SK-N-SH (cell line): ENCODE data around the gene ST3GAL6. TPM values are rescaled to one million over a fixed set of nuclear protein-coding genes. Genes with fewer than 3 reads are reported as not detected.

Source experiments
- CTCF ChIA-PET: fragments of 300-600, 350-600 bp; formaldehyde crosslinking; extraction: SDS; loops from one replicate; lab custom pipeline; 2021; lab: Yijun Ruan, JAX
- POLR2A ChIA-PET: fragments of 350-600 bp; sonication (Branson Sonifier 250); formaldehyde crosslinking; extraction: SDS; loops from one replicate; lab custom pipeline; 2020; ENCODE audit warnings: antibody characterized with exemption, inconsistent platforms; lab: Yijun Ruan, JAX
- DNase-seq: peaks from one replicate; pipeline ENCODE4 v3.0.0; 2012
- H2AFZ ChIP-seq: fragments of 200-600 bp; sonication (generic); 2 replicates; pipeline ENCODE4 v1.8.1; 2016; ENCODE audit warnings: antibody characterized with exemption, mild to moderate bottlenecking, low read depth
- H3F3A ChIP-seq: fragments of 200-600 bp; sonication (generic); replicated peaks from 2 replicates; pipeline ENCODE3; 2016; ENCODE audit warnings: antibody characterized with exemption, mild to moderate bottlenecking; ENCODE audit not compliant: insufficient read depth
- H3K27ac ChIP-seq, 2 experiments: fragments of 200-500 bp in 1 of 2; fragments of 200-600 bp in 1 of 2; sonication (Bioruptor generic) in 1 of 2; sonication (generic), shearing (Covaris generic) in 1 of 2; 2 replicates each; pipeline versions ENCODE4 v1.5.1 to v1.6.1; 2014 to 2016; ENCODE audit warnings: low read depth in 2 of 2, inconsistent platforms in 1 of 2, low read length in 1 of 2, mild to moderate bottlenecking in 1 of 2, mixed read lengths in 1 of 2
- H3K27me3 ChIP-seq: fragments of 200-600 bp; sonication (generic), shearing (Covaris generic); 2 replicates; pipeline ENCODE4 v1.6.1; 2016; ENCODE audit warnings: mixed run types; ENCODE audit not compliant: insufficient read depth
- H3K36me3 ChIP-seq, 2 experiments: fragments of 200-500 bp in 1 of 2; fragments of 200-600 bp in 1 of 2; sonication (Bioruptor generic) in 1 of 2; sonication (generic) in 1 of 2; replicated peaks in 1 of 2; 2 replicates each; pipeline versions ENCODE3 to v1.5.1; 2014 to 2016; ENCODE audit warnings: low read length in 1 of 2, mild to moderate bottlenecking in 1 of 2; ENCODE audit not compliant: insufficient read depth in 2 of 2, control insufficient read depth in 1 of 2
- H3K4me1 ChIP-seq, 2 experiments: fragments of 200-500 bp in 1 of 2; fragments of 200-600 bp in 1 of 2; sonication (Bioruptor generic) in 1 of 2; sonication (generic), shearing (Covaris generic) in 1 of 2; 2 replicates each; pipeline versions ENCODE4 v1.5.1 to v1.6.1; 2014 to 2016; ENCODE audit warnings: low read depth in 1 of 2, low read length in 1 of 2, mixed run types in 1 of 2; ENCODE audit not compliant: insufficient read depth in 2 of 2, control insufficient read depth in 1 of 2
- H3K4me2 ChIP-seq: fragments of 200-600 bp; sonication (generic), shearing (Covaris generic); 2 replicates; pipeline ENCODE4 v1.6.1; 2017; ENCODE audit warnings: mixed run types
- H3K4me3 ChIP-seq, 2 experiments: fragments of 200-500 bp in 1 of 2; fragments of 200-600 bp in 1 of 2; sonication (Bioruptor generic) in 1 of 2; sonication (generic), shearing (Covaris generic) in 1 of 2; 2 replicates each; pipeline versions ENCODE4 v1.5.1 to v1.8.1; 2014 to 2016; ENCODE audit warnings: low read depth in 2 of 2, inconsistent platforms in 1 of 2, low read length in 1 of 2, mild to moderate bottlenecking in 1 of 2, mixed read lengths in 1 of 2, moderate library complexity in 1 of 2
- H3K79me2 ChIP-seq: fragments of 200-600 bp; sonication (generic); 2 replicates; pipeline ENCODE4 v1.8.1; 2017; ENCODE audit warnings: mild to moderate bottlenecking; ENCODE audit not compliant: insufficient read depth
- H3K9ac ChIP-seq: fragments of 200-600 bp; sonication (generic); 2 replicates; pipeline ENCODE4 v1.6.1; 2017; ENCODE audit warnings: mixed run types
- H3K9me2 ChIP-seq: fragments of 200-600 bp; sonication (generic); 2 replicates; pipeline ENCODE4 v1.6.1; 2017; ENCODE audit warnings: mixed run types
- H3K9me3 ChIP-seq: fragments of 200-600 bp; sonication (generic); 2 replicates; pipeline ENCODE4 v1.6.1; 2017; ENCODE audit warnings: mixed run types, mild to moderate bottlenecking, moderate library complexity
- H4K20me1 ChIP-seq: fragments of 200-600 bp; sonication (generic); 2 replicates; pipeline ENCODE4 v1.6.1; 2017; ENCODE audit warnings: mild to moderate bottlenecking, mixed run types; ENCODE audit not compliant: insufficient read depth
- ELF1 ChIP-seq: IDR thresholded peaks from 2 replicates; pipeline ENCODE4 v1.4.0; 2012
- NRF1 ChIP-seq: IDR thresholded peaks from 2 replicates; pipeline ENCODE4 v1.6.1; 2012; ENCODE audit warnings: low read depth, mild to moderate bottlenecking, low read length
- RAD21 ChIP-seq: IDR thresholded peaks from 2 replicates; pipeline ENCODE4 v1.6.1; 2012; ENCODE audit warnings: mild to moderate bottlenecking, low read length
- RFX5 ChIP-seq: IDR thresholded peaks from 2 replicates; pipeline ENCODE4 v1.6.1; 2012; ENCODE audit warnings: mild to moderate bottlenecking, improper control_type of control experiment, low read length
- SIN3A ChIP-seq: IDR thresholded peaks from 2 replicates; pipeline ENCODE4 v1.6.1; 2012; ENCODE audit warnings: low read depth, mild to moderate bottlenecking, low read length, moderate library complexity, borderline replicate concordance
- WGBS: methylation state at CpG from one replicate; pipeline ENCODE4 v1.1.6; 2017; ENCODE audit warnings: low lambda C conversion rate; 5-methylcytosine and 5-hydroxymethylcytosine counted together
- polyA plus RNA-seq, 3 experiments: library from polyadenylated mRNA; depleted of rRNA; stranded (reverse); fragments of >200 nt; gene quantifications; 2 replicates each; pipeline ENCODE4 v1.2.3, GENCODE V29; 2012
- TF ChIP-seq, protein P1 (sequence below): IDR thresholded peaks from 2 replicates; pipeline ENCODE4 v1.6.1; 2012; ENCODE audit warnings: mild to moderate bottlenecking, low read depth, low read length, moderate library complexity

ST3GAL6 gene
- polyA plus RNA-seq, 1 of the 3 experiments (the other 2 are of a cell fraction): 16.3 TPM

DNA sequence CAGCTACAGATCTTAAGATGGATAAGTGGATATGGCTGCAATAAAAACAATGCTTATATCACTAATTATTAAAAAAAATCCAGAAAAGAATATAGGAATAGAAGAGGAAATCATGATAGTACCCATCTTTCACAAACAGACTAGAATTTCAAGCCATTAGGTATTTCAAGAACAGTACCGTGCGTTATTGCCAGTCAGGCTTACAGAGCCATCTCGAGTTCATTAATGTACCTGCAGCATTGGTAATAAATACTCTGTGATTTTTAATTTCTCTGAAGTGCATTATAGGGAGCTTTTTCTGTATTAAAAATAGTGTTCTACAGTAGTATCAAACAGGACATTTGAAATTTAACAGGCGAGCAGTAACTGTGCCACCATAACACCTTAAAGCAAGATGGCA is 35.7 kb downstream of the ST3GAL6 start:
- CTCF ChIA-PET: interaction anchor here (1.2 to 2.3 kb wide), 7 partner anchors 19 to 198 kb away, joined by 3 to 27 read pairs (median 6); no protein-coding TSS in a partner anchor
- Histone ChIP-seq H3K27ac (peak overlapping the region; percentile 40 to 50; a peak in 3 of 4 replicates), H3K9ac (no peak overlapping the region), H3K27me3 (no peaks in the 10 kb centered on the region), H3K4me2 (no peak overlapping the region), H3K79me2 (no peaks in the 10 kb centered on the region; the same call in 1 of the 2 replicates), H3K9me3 (no peaks in the 10 kb centered on the region), H3K4me1 (peaks cover 0 to 9% of the 10 kb centered on the region in 2 experiments; a peak in 2 of 4 replicates), H3K9me2 (no peaks in the 10 kb centered on the region), H3K36me3 (peaks cover 71 to 77% of the 10 kb centered on the region in 2 experiments), H3F3A (peaks cover 77% of the 10 kb centered on the region), H2AFZ (no peak overlapping the region), H4K20me1 (peaks cover 51% of the 10 kb centered on the region), H3K4me3 (no peak overlapping the region)
- no peak for DNase-seq
- POLR2A ChIA-PET: interaction anchor here (1.3 kb wide), 1 partner anchor 67 kb away, joined by 5 read pairs; no protein-coding TSS in a partner anchor
- TF ChIP-seq RAD21 (peak; percentile 42), NRF1 (no peak)
- 93% methylated on average over 4 of the region's 4 CpGs for WGBS

GRCh38 chr3:98799479-98799878 is 36.3 kb downstream of the ST3GAL6 start:
- DNase-seq: no peak
- peaks cover 64 to 77% of the 10 kb centered on the region in 2 experiments for H3K36me3 ChIP-seq
- WGBS: 84% methylated on average over 3 of the region's 3 CpGs

GRCh38 chr3:98800401-98800800 is 37.3 kb downstream of the ST3GAL6 start:
- WGBS: 95% methylated on average over 3 of the region's 3 CpGs
- H3K9me3 ChIP-seq: no peaks in the 10 kb centered on the region
- H2AFZ ChIP-seq: no peak overlapping the region
- H3K27ac ChIP-seq: peak overlapping the region in 1 of 2 experiments; percentile 40; a peak in 1 of 4 replicates
- H3K4me1 ChIP-seq: peaks cover 0 to 9% of the 10 kb centered on the region in 2 experiments; a peak in 2 of 4 replicates
- H3K79me2 ChIP-seq: peaks cover 6% of the 10 kb centered on the region; the same call in 1 of the 2 replicates
- H3K36me3 ChIP-seq: peaks cover 65 to 77% of the 10 kb centered on the region in 2 experiments
- no peak overlapping the region for H3K4me2 ChIP-seq
- DNase-seq: no peak
- peaks cover 68% of the 10 kb centered on the region for H3F3A ChIP-seq
- H4K20me1 ChIP-seq: peaks cover 51% of the 10 kb centered on the region
- H3K9ac ChIP-seq: no peak overlapping the region
- POLR2A ChIA-PET: no interaction called here
- no peaks in the 10 kb centered on the region for H3K27me3 ChIP-seq
- TF ChIP-seq, protein P1, sequence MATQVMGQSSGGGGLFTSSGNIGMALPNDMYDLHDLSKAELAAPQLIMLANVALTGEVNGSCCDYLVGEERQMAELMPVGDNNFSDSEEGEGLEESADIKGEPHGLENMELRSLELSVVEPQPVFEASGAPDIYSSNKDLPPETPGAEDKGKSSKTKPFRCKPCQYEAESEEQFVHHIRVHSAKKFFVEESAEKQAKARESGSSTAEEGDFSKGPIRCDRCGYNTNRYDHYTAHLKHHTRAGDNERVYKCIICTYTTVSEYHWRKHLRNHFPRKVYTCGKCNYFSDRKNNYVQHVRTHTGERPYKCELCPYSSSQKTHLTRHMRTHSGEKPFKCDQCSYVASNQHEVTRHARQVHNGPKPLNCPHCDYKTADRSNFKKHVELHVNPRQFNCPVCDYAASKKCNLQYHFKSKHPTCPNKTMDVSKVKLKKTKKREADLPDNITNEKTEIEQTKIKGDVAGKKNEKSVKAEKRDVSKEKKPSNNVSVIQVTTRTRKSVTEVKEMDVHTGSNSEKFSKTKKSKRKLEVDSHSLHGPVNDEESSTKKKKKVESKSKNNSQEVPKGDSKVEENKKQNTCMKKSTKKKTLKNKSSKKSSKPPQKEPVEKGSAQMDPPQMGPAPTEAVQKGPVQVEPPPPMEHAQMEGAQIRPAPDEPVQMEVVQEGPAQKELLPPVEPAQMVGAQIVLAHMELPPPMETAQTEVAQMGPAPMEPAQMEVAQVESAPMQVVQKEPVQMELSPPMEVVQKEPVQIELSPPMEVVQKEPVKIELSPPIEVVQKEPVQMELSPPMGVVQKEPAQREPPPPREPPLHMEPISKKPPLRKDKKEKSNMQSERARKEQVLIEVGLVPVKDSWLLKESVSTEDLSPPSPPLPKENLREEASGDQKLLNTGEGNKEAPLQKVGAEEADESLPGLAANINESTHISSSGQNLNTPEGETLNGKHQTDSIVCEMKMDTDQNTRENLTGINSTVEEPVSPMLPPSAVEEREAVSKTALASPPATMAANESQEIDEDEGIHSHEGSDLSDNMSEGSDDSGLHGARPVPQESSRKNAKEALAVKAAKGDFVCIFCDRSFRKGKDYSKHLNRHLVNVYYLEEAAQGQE: no peak
- H3K4me3 ChIP-seq: no peak overlapping the region
- CTCF ChIA-PET: interaction anchor here (0.9 kb wide), 1 partner anchor 200 kb away, joined by 3 read pairs; no protein-coding TSS in a partner anchor
- H3K9me2 ChIP-seq: no peaks in the 10 kb centered on the region

More at GRCh38 chr3:98799479-98799878, 36.3 kb downstream of the ST3GAL6 start:
- no peaks in the 10 kb centered on the region for H3K9me3 ChIP-seq
- peaks cover 71% of the 10 kb centered on the region for H3F3A ChIP-seq
- H3K27me3 ChIP-seq: no peaks in the 10 kb centered on the region
- CTCF ChIA-PET: interaction anchor here (1.2 to 2.3 kb wide), 6 partner anchors 18 to 198 kb away, joined by 3 to 27 read pairs (median 6); no protein-coding TSS in a partner anchor
- H3K79me2 ChIP-seq: no peaks in the 10 kb centered on the region; the same call in 1 of the 2 replicates
- peak overlapping the region; percentile 40 to 50; a peak in 2 of 4 replicates for H3K27ac ChIP-seq
- H3K9me2 ChIP-seq: no peaks in the 10 kb centered on the region
- no peak overlapping the region for H3K4me2 ChIP-seq
- no peak overlapping the region for H3K4me3 ChIP-seq
- H2AFZ ChIP-seq: no peak overlapping the region
- H3K4me1 ChIP-seq: peaks cover 0 to 9% of the 10 kb centered on the region in 2 experiments; a peak in 2 of 4 replicates
- peaks cover 51% of the 10 kb centered on the region for H4K20me1 ChIP-seq
- POLR2A ChIA-PET: no interaction called here
- TF ChIP-seq RFX5: no peak
- no peak for TF ChIP-seq ELF1
- no peak for TF ChIP-seq SIN3A
- no peak overlapping the region for H3K9ac ChIP-seq
